ENCODE results near the gene XAGE2.

DNA sequence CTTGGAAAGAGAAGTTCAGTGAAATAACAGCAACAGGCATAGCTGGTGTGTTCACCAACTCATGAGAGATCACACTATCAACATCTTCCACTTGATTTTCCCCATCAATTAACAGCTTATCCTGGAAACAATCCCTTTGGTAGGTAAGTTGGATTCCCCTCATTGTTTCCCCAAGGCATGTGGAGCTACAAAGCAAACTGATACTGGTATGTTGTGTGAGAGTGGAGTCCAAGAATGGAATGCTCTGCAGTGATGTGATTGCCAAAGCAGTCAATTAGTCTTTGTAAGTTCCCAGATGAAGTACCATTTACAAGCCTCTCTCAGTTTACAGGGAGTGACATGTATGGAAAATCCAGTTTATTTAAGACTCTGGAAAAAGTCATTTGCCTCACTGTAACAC is 13.7 kb upstream of the XAGE2 start:
- TF ChIP-seq CHD2 (IDR thresholded peaks at IDR 0.05; ENCODE audit: low read length) (no peak), BRCA1 (IDR thresholded peaks at IDR 0.05; ENCODE audit: low read depth, low read length) (no peak), CEBPB (IDR thresholded peaks at IDR 0.05; ENCODE audit: low read depth, low read length) (no peak), TCF12 (IDR thresholded peaks at IDR 0.05; ENCODE audit: low read depth, low read length) (no peak), JUN (IDR thresholded peaks at IDR 0.05; ENCODE audit: low read depth, low read length) (no peak), RNF2 (IDR thresholded peaks at IDR 0.05; ENCODE audit: borderline replicate concordance, low read depth, low read length, missing control alignments, poor library complexity, severe bottlenecking) (no peak), CBX5 (IDR thresholded peaks at IDR 0.05; ENCODE audit: low read depth, low read length) (no peak)
- TF ChIP-seq, protein P1, sequence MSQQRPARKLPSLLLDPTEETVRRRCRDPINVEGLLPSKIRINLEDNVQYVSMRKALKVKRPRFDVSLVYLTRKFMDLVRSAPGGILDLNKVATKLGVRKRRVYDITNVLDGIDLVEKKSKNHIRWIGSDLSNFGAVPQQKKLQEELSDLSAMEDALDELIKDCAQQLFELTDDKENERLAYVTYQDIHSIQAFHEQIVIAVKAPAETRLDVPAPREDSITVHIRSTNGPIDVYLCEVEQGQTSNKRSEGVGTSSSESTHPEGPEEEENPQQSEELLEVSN (IDR thresholded peaks at IDR 0.05) = no peak
- TF ChIP-seq, protein P2, sequence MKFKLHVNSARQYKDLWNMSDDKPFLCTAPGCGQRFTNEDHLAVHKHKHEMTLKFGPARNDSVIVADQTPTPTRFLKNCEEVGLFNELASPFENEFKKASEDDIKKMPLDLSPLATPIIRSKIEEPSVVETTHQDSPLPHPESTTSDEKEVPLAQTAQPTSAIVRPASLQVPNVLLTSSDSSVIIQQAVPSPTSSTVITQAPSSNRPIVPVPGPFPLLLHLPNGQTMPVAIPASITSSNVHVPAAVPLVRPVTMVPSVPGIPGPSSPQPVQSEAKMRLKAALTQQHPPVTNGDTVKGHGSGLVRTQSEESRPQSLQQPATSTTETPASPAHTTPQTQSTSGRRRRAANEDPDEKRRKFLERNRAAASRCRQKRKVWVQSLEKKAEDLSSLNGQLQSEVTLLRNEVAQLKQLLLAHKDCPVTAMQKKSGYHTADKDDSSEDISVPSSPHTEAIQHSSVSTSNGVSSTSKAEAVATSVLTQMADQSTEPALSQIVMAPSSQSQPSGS (IDR thresholded peaks at IDR 0.05; ENCODE audit: low read length) = no peak
- TF ChIP-seq, protein P3, sequence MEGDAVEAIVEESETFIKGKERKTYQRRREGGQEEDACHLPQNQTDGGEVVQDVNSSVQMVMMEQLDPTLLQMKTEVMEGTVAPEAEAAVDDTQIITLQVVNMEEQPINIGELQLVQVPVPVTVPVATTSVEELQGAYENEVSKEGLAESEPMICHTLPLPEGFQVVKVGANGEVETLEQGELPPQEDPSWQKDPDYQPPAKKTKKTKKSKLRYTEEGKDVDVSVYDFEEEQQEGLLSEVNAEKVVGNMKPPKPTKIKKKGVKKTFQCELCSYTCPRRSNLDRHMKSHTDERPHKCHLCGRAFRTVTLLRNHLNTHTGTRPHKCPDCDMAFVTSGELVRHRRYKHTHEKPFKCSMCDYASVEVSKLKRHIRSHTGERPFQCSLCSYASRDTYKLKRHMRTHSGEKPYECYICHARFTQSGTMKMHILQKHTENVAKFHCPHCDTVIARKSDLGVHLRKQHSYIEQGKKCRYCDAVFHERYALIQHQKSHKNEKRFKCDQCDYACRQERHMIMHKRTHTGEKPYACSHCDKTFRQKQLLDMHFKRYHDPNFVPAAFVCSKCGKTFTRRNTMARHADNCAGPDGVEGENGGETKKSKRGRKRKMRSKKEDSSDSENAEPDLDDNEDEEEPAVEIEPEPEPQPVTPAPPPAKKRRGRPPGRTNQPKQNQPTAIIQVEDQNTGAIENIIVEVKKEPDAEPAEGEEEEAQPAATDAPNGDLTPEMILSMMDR (IDR thresholded peaks at IDR 0.05; ENCODE audit: control extremely low read depth in 1 of 3, insufficient read depth in 1 of 3, low read depth in 1 of 3, low read length in 3 of 3) = no peak

All from H1 (cell line).